Occipital lobe (tissue), 2 donors: ENCODE results near the gene GPX4. TPM values are rescaled to one million over a fixed set of nuclear protein-coding genes. Genes with fewer than 3 reads are reported as not detected.

Source experiments
- DNase-seq: peaks from one replicate; lab custom pipeline; 2025; lab: John Stamatoyannopoulos, UW
- total RNA-seq: library from RNA; depleted of rRNA; stranded (reverse); fragments of >200 nt; gene quantifications from one replicate; pipeline ENCODE4 v1.2.3, GENCODE V29; 2014

Gene GPX4
- total RNA-seq, 1 donor from 2014 or later = 83.8 TPM

- no peak for DNase-seq
These were observed 1.2 kb upstream of the GPX4 start for GRCh38 chr19:1102407-1103131.

GRCh38 chr19:1103132-1103707, 574 bp upstream of the GPX4 start:
- DNase-seq = no peak

GRCh38 chr19:1104311-1105007, 665 bp downstream of the GPX4 start:
- DNase-seq = peak; percentile 41

GRCh38 chr19:1105008-1105872, 1.4 kb downstream of the GPX4 start:
- DNase-seq = no peak

GRCh38 chr19:1105873-1106840, 2.4 kb downstream of the GPX4 start:
- DNase-seq = no peak

GRCh38 chr19:1106841-1107660, 3.3 kb downstream of the GPX4 start:
- no peak for DNase-seq

GRCh38 chr19:1107661-1108261, 4.0 kb downstream of the GPX4 start:
- no peak for DNase-seq

GRCh38 chr19:1108291-1109031, 4.7 kb downstream of the GPX4 start:
- no peak for DNase-seq

- no peak for DNase-seq
These were observed 5.3 kb downstream of the GPX4 start for GRCh38 chr19:1109032-1109551.

- DNase-seq = no peak
These were observed 6.2 kb downstream of the GPX4 start for GRCh38 chr19:1109697-1110671.

- DNase-seq = no peak
These were observed 7.2 kb downstream of the GPX4 start for GRCh38 chr19:1110809-1111640.

GRCh38 chr19:1111641-1112267, 8.0 kb downstream of the GPX4 start:
- DNase-seq = no peak

- no peak for DNase-seq
These were observed 8.7 kb downstream of the GPX4 start for GRCh38 chr19:1112268-1113029.

- DNase-seq = peak; percentile 87
These were observed 9.5 kb downstream of the GPX4 start for GRCh38 chr19:1113030-1113985.
